GM19468 (cell line): ENCODE results near the gene UBALD2.
A peak's percentile ranks its signal among the peaks of the same experiment; 100 is the strongest.
"Not testable (repeated sequence)": the region's sequence is repeated elsewhere in the genome, so short reads cannot be mapped to it uniquely, and the experiment has no call there.

Experiments
- ATAC-seq: cut with Tn5 transposase; IDR thresholded peaks from one replicate; pipeline ENCODE4 v1.9.1; 2021; ENCODE audit warnings: mild to moderate bottlenecking, moderate library complexity, moderate number of reproducible peaks; ENCODE audit not compliant: unreplicated experiment; ENCODE audit errors: extremely low read depth

UBALD2 gene

GRCh38 chr17:76275382-76276068 lies 10.4 kb downstream of the UBALD2 start:
- ATAC-seq: no peak

- ATAC-seq: no peak
These were observed 10.9 kb downstream of the UBALD2 start for GRCh38 chr17:76276069-76276431.

- ATAC-seq: no peak
These were observed 11.5 kb downstream of the UBALD2 start for GRCh38 chr17:76276461-76277299.

DNA sequence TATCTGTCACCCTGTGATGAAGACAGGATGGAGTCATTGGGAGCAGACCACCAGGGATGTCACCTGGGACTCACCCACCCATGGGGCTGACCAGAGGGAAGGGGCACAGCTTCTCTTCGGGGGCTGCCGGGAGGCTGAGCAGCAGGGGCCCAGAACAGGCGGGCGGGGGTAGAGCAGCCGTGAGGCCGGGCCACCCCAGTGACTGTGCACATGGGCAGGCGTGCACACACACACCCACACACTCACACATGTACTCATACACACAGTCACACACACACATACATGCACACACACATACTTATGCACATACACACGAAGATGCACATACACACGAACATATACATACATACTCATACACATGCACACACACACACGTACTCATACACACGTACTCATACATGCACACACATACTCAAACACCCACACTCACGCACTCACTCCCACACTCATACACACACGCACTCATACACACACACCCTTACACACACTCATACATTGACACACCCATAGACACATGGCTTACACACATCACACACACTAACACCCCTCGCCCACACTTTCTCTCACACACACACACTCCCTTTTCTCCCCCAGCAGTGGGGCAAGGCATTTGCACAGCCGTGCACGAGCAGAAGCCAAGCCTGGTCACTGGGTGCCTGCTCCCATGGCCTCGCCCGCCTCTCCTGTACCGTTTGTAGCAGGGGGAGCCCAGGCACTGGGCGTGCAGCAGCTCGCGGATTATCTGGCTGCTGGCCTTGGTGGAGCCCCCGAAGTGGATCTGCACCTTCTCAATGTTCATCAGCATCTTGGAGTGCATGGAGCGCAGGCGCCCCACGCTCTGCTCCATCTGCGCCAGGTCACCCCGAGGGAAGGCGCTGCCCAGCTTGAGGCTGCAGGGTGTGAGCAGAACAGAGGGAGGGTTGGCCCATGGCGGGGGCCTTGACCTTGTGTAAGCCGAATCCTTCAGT lies 12.4 kb downstream of the UBALD2 start:
- ATAC-seq: no peak

DNA sequence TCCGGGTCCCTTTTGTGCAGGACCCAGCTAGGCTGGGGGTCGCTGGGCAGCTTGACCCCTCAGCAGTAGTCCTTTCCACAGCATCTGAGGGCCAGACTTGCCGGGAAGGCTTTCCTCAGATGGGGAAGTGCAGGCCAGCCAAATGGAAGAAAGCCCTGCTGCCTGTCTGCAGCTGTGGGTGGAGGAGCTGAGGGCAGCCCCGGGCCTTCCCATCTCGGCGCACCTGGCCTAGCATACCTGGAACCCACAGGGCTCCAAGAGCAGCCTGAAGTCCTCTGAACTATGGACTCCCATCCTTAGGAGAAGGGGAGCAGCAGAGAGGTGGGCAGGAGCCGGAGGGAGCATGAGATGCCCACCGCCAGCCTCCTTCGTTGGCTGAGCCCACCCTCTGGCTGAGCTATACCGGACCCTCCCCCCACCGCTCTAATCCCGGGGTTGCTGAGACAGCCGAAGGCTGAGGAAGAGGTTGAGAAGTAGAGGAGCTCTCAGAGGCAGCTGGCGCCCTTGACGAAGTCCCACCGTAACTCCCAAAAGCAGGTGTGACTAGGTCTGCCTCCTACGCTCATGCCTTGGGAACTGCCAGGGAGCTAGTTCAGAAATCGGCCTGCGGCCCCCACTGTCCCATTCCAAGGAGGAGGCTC lies 13.2 kb downstream of the UBALD2 start:
- ATAC-seq: no peak

DNA sequence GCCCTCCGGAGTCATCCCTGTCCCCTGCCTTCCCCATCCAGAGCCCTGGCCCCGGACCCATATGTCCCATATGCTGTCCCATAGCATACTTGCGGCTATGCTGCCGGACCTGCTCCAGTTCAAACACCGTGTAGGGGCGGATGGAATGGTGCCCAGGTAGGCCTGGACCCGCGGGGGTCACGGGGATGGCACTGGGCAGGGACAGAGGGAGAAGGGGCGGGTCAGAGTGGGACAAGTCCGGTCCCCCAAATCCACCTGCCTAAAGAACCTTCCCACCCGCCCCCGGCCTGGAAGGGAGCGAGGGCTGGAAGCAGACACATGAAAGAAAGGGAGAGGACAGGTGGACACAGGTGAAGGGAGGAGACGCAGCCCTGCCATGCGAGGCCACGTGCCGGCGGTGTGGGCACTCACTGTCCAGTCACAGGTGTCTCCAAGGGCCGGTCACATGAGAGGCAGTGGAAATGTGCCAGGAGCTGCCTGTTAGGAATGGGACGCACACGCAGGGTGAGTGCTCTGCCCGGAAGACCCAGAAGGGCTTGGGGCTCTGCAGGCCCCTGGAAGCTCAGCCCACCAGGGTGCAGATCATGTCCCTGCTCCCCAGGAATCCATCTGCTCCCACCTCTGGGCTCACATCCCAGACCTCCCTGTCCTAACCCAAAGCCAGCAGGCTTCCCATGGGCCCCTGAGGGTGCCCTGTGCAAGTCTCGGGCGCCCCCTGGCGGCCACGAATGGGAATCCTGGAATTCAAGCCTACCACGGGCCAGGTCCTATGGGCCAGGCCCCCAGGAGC lies 14.0 kb downstream of the UBALD2 start:
- peak; percentile 70 for ATAC-seq

- ATAC-seq: no peak
These were observed 14.7 kb downstream of the UBALD2 start for GRCh38 chr17:76279742-76280287.

DNA sequence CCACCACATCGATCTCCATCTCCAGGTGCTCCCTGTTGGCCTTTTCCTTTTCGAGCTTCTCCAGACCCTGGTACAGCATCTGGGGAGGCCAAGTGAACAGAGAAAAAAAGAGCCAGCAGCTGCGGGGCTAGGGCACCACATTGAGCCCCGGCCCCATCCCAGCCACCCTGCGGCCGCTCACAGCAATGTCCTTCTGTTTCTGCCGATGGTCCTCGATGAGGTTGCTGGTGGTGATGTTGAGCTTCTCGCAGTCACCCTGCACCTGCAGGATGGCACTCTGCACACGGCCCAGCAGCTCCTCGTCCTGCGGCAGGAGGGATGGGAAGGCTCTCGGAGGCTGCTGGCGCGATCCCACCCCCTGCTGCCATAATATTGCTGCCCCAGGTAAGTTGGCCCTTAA lies 15.5 kb downstream of the UBALD2 start:
- ATAC-seq: no peak

DNA sequence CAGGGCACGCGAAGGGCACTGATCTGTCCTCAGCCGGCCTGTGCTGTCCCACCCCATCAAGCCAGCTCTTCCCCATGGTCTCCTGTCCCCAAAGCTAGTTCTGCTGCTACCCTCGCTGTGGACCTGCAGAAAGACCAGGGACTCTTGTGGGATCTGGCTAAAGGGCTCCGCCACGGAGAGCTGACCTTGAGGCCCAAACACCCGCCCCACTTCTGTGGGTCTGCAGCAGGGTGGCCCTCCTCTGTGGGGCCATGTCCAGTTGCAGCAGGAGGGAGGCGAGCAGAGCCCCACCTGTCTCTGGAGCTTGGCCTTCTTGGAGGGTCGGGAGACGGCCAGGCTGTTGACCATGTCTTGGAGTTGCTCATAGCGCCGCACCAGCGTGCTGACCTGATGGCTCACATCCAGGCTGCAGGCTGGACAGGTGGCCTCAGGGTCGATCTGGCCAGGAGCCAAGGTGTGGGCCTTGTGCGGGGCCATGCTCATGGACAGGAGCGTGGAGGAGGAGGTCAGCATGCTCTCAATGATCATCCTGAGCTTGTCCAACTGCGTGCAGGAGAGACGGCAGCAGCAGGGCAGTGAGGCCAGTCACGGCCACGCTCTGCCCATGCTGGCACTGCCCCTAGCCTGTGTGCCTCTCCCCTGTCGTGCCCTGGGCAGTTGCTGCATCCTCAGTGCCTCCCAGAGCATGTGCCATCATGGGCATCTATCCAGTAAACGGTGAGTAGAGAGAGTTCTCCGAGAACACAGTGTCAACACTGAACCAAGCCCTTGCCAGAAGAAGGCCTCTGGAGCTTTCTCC lies 16.6 kb downstream of the UBALD2 start:
- no peak for ATAC-seq

GRCh38 chr17:76292567-76292966 lies 27.4 kb downstream of the UBALD2 start:
- ATAC-seq: no peak

DNA sequence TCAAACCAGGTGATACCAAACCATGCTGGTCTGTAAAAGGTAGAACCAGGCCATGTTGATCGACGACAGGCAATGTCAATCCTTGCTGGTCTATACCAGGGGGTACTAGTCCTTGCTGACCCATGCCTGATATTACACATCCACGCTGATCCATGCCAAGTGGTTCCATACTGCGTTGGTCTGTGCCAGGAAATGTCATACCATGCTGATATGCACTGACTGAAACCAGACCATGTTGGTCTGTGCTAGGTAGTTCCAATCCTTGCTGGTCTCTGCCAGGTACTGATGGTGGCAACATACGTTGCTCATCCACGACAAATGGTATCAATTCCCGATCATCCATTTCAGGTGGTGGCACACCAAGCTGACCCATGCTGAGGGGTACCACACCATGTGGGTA lies 28.0 kb downstream of the UBALD2 start:
- no peak for ATAC-seq

DNA sequence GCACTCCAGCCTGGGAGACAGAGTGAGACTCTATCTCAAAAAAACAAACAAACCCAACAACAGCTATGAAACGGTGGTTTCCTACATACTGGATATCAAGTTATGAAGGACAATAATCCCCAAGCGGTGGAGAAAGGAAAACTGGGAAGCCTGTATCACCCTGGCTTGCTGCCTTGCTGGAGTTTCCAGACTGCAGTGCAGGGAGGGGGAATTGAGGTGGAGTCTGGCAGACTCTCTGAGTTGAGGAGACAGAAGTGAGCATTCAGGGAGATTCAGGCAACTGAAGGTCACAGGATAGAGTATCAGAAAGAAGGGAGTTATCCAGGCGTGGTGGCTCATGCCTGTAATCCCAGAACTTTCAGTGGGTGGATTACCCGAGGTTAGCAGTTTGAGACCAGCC lies 31.0 kb downstream of the UBALD2 start:
- ATAC-seq: no peak

DNA sequence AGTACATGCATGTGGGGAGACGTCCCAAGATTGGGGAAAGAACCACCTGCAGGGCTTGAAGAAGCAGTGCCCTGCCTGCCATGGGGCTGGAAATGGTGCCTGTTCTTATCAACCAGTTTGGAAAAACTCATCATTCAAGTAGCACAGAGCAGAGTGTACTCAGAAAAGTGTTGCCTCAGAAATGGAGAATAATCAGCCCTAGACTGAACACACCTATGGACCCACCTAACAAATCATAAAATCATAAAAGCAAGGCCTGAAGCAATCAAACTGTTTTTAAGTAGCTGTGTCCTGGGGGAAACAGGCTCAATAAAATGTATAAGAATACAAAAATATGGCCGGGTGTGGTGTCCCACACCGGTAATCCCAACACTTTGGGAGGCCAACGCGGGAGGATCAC lies 31.7 kb downstream of the UBALD2 start:
- ATAC-seq: no peak

DNA sequence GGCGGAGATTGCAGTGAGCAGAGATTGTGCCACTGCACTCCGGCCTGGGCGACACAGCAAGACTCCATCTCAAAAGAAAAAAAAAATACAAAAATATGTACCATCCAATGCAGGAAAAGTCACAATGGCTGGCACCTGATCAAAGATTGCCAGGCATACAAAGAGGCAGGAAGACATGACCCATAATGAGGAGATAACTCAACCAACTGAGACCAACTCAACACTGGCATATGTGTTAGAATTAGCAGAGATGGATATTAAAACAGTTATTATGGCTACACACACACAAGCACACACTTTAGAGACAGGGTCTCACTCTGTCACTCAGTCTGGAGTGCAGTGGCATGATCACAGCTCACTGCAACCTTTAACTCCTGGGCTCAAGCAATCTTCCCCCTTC lies 32.3 kb downstream of the UBALD2 start:
- no peak for ATAC-seq

- no peak for ATAC-seq
These were observed 39.3 kb downstream of the UBALD2 start for GRCh38 chr17:76304226-76305134.

- not testable (repeated sequence) for ATAC-seq
These were observed 39.9 kb downstream of the UBALD2 start for GRCh38 chr17:76305135-76305454.

DNA sequence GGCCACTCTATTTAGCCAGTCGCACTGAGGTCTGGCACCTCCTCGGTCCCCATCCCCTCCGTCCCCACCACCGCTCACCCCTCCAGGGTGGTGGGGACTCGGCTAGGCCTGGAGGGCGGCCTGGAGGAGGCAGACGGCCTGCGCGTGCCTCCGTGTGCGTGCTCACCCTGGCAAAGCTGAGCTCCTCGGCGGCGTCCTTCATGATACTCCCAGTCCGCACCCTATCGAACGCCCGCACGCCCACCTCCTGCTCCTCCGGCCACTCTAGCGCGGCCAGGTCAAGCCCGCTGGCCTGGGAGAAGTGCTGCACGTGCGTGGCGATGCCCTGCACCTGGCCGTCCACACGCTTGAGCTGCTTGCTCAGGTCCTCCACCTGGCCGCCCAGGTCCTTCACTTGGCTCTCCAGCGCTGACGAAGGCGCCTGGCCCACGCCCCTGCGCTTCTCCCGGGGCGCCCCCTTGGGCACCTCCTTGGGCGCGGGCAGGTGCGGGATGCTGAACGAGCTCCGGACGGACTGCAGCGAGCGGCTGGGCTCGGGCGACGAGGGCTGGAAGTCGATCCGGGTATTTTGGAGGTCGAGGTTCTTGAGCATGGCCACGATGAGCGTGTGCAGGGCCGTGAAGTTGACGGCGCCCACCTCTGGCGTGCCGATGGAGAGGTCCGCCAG lies 42.3 kb downstream of the UBALD2 start:
- no peak for ATAC-seq
